Skeletal muscle tissue (tissue), 4 donors: ENCODE measurements around the gene HSPA1B. TPM values are rescaled to one million over a fixed set of nuclear protein-coding genes. Genes with fewer than 3 reads are reported as not detected.
A peak's percentile ranks its signal among the peaks of the same experiment; 100 is the strongest.
"Not testable (repeated sequence)": the region's sequence is repeated elsewhere in the genome, so short reads cannot be mapped to it uniquely, and the experiment has no call there.

Source experiments
- H3K27ac ChIP-seq: one replicate; pipeline ENCODE4 v1.7.0; 2013; ENCODE audit warnings: mild to moderate bottlenecking, low read depth, low read length, inconsistent platforms
- H3K27me3 ChIP-seq, 3 donors: one replicate each; pipeline ENCODE4 v1.7.0; 2013; ENCODE audit warnings: low read length in 3 of 3; ENCODE audit not compliant: control insufficient read depth in 3 of 3, insufficient read depth in 3 of 3
- H3K36me3 ChIP-seq, 3 donors: one replicate each; pipeline ENCODE4 v1.7.0; 2013; ENCODE audit warnings: low read length in 3 of 3; ENCODE audit not compliant: control insufficient read depth in 3 of 3, insufficient read depth in 3 of 3
- H3K4me1 ChIP-seq, 3 donors: one replicate each; pipeline ENCODE4 v1.7.0; 2013; ENCODE audit warnings: low read length in 3 of 3, mild to moderate bottlenecking in 3 of 3; ENCODE audit not compliant: control insufficient read depth in 3 of 3, insufficient read depth in 3 of 3
- H3K4me3 ChIP-seq, 3 donors: one replicate each; pipeline ENCODE4 v1.7.0; 2013; ENCODE audit warnings: low read length in 3 of 3
- H3K9ac ChIP-seq, 3 donors: one replicate each; pipeline ENCODE4 v1.7.0; 2013; ENCODE audit warnings: low read length in 3 of 3, mild to moderate bottlenecking in 3 of 3, moderate library complexity in 2 of 3, low read depth in 1 of 3
- H3K9me3 ChIP-seq, 3 donors: one replicate each; pipeline ENCODE4 v1.7.0; 2013; ENCODE audit warnings: low read length in 3 of 3; ENCODE audit not compliant: control insufficient read depth in 3 of 3
- total RNA-seq: library from RNA; depleted of rRNA; stranded (reverse); fragments of >200 nt; gene quantifications from one replicate; pipeline ENCODE4 v1.2.3, GENCODE V29; 2014
- donor health status: Osteomylitis.

HSPA1B gene
- total RNA-seq, 1 donor from 2014 or later = 117 TPM

- Histone ChIP-seq H3K9me3 (no peaks in the 10 kb centered on the region), H3K4me3 (no peak overlapping the region), H3K36me3 (peaks cover 35 to 50% (median 46%) of the 10 kb centered on the region in 3 donors), H3K9ac (no peak overlapping the region), H3K27me3 (no peaks in the 10 kb centered on the region), H3K27ac (no peak overlapping the region), H3K4me1 (peaks cover 0 to 3% (median 0%) of the 10 kb centered on the region in 3 donors)
Measured at GRCh38 chr6:31785475-31785874, 42.1 kb upstream of the HSPA1B start.

DNA sequence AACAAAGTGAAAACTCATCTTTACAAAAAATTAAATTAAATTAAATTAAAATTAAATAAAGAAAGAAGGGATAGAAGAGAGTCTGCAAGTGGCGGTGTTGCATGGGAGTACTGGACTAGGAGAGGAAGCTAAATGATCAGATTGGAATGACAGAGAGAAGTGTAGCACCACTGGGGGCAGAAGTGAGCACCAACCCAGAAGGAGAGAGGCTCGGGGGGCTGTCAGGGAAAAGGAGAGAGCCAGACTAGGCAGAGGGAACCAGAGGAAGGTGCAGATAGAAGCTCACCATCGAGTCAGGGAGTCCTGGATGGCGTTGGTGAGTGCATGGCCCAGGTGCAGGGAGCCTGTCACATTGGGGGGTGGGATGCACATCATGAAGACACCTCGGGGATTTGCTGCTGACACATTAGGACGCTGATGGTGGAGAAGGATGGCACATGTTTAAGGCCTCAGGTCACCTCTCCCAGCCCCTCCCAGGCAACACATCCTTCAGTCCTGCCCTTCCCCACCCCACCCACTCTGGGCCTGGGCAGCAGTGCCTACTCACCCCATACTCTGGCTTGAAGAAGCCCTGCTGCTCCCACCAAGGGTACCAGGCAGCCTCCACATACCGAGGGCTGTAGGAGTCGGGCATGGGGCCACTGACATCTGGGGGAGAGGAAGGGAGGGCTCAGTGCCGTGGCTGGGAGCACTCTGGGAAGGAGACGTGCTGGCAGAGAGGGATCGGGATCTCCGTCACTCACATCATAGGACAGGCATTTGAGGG, 36.0 kb upstream of the HSPA1B start:
- Histone ChIP-seq H3K9ac (no peak overlapping the region), H3K36me3 (peaks cover 13 to 20% (median 17%) of the 10 kb centered on the region in 3 donors)

DNA sequence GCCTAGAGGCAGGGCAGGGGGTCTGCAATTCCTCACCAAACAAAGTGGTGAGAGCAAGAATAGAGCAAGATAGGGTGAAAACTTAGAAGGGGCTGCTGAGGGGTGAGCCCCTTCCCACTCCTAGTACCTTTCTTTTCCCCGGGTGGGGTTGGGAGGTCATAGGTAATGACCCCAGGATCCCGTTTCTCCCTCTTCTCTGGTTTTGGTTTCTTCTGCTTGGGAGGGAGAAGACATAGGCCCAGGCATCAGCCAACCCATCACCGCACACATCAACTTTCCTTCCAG, 35.5 kb upstream of the HSPA1B start:
- no peak overlapping the region for H3K9ac ChIP-seq
- H3K36me3 ChIP-seq = peaks cover 15 to 20% (median 17%) of the 10 kb centered on the region in 3 donors
- H3K27ac ChIP-seq = no peak overlapping the region
- no peaks in the 10 kb centered on the region for H3K9me3 ChIP-seq
- no peak overlapping the region for H3K4me3 ChIP-seq
- H3K27me3 ChIP-seq = no peaks in the 10 kb centered on the region
- H3K4me1 ChIP-seq = peaks cover 14 to 21% (median 18%) of the 10 kb centered on the region in 3 donors

More for the DNA sequence above, 36.0 kb upstream of the HSPA1B start:
- H3K4me3 ChIP-seq = no peak overlapping the region
- H3K27ac ChIP-seq = no peak overlapping the region
- no peaks in the 10 kb centered on the region for H3K27me3 ChIP-seq
- H3K4me1 ChIP-seq = peaks cover 14 to 21% (median 18%) of the 10 kb centered on the region in 3 donors
- no peaks in the 10 kb centered on the region for H3K9me3 ChIP-seq

GRCh38 chr6:31792761-31793171, 34.8 kb upstream of the HSPA1B start:
- H3K4me3 ChIP-seq = no peak overlapping the region
- H3K27ac ChIP-seq = no peak overlapping the region
- no peaks in the 10 kb centered on the region for H3K27me3 ChIP-seq
- no peaks in the 10 kb centered on the region for H3K9me3 ChIP-seq
- peaks cover 16 to 21% (median 18%) of the 10 kb centered on the region in 3 donors for H3K4me1 ChIP-seq
- H3K36me3 ChIP-seq = peaks cover 18 to 20% (median 20%) of the 10 kb centered on the region in 3 donors
- H3K9ac ChIP-seq = no peak overlapping the region

GRCh38 chr6:31793927-31794245, 33.7 kb upstream of the HSPA1B start:
- Histone ChIP-seq H3K4me1 (peaks cover 17 to 23% (median 21%) of the 10 kb centered on the region in 3 donors), H3K36me3 (peaks cover 18 to 20% (median 20%) of the 10 kb centered on the region in 3 donors)
- H3K27ac ChIP-seq, H3K4me3 ChIP-seq, H3K27me3 ChIP-seq, H3K9ac ChIP-seq, H3K9me3 ChIP-seq: not testable (repeated sequence)

- H3K27me3 ChIP-seq = no peaks in the 10 kb centered on the region
- H3K9ac ChIP-seq = peak overlapping the region; percentile 98 to 99 (median 98)
- H3K4me3 ChIP-seq = peak overlapping the region; percentile 92 to 96 (median 94)
- H3K36me3 ChIP-seq = peaks cover 17 to 18% (median 18%) of the 10 kb centered on the region in 3 donors
- H3K9me3 ChIP-seq = no peaks in the 10 kb centered on the region
- H3K4me1 ChIP-seq = peaks cover 21 to 25% (median 23%) of the 10 kb centered on the region in 3 donors
- H3K27ac ChIP-seq = peak overlapping the region; percentile 97
Measured at GRCh38 chr6:31794294-31794865, 33.2 kb upstream of the HSPA1B start.

GRCh38 chr6:31794866-31795615, 32.5 kb upstream of the HSPA1B start:
- Histone ChIP-seq H3K9ac (peak overlapping the region; percentile 98 to 99 (median 98)), H3K27ac (peak overlapping the region; percentile 97), H3K9me3 (no peaks in the 10 kb centered on the region), H3K36me3 (peaks cover 15 to 18% (median 16%) of the 10 kb centered on the region in 3 donors), H3K4me3 (peak overlapping the region; percentile 92 to 96 (median 94)), H3K27me3 (no peaks in the 10 kb centered on the region), H3K4me1 (peaks cover 21 to 24% (median 23%) of the 10 kb centered on the region in 3 donors)

DNA sequence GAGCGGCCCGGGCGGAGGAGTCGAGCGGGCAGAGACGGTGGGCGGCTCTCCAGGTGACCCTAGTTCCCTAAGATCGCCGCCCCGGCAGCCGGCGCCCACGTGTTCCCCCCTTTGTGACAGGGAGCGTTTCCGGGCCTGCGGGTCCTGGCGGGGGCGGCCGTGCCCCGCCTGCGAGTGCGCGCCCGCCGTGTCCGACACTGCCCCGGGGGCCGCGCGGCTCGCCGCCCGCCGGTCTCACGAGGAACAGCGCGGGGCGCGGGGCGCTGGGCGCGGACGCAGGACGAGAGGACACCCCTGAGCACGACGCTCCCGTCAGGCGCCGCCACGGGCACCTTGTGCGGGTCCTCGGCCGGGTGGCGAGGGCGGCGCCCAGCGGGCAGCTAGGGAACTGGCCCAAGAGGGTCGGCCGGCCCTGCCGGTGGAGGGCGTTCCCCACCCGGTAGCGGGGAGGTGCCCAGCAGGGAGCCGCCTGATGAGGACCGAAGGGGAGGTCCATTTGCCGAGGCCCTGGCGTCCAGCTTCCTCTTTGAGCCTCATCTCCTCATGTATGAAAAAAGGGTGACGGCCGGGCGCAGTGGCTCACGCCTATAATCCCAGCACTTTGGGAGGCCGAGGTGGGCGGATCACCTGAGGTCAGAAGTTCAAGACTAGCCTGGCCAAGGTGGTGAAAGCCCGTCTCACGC, 31.8 kb upstream of the HSPA1B start, which contains the start of gene VARS1:
VARS1 (minus strand) TSS at position 137 of the 683 bp plus-strand sequence. CDS start 535 bp downstream, outside the sequence.
- no peaks in the 10 kb centered on the region for H3K9me3 ChIP-seq

DNA sequence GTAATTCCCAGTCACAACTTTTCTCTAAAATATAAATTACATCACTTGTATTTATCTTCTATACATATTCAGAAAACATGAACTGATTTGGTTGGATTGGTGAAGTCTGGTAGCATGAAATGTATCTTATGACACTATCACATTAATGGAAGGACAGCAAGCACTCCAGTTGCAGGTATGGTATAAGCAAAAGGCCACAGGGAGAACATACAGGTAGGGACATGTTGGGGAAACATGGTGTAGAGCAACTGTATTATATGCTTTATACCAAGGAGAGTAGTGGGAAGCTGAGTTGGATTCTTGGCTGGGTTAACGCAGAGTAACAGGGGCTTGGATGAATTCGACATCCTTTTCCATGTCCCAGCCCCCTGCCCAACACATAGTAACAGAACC, 30.5 kb upstream of the HSPA1B start:
- H3K9me3 ChIP-seq = no peaks in the 10 kb centered on the region
- peak overlapping the region; percentile 37 for H3K27ac ChIP-seq
- peaks cover 8 to 11% (median 9%) of the 10 kb centered on the region in 3 donors for H3K36me3 ChIP-seq
- no peak overlapping the region for H3K9ac ChIP-seq
- H3K4me3 ChIP-seq = no peak overlapping the region
- H3K27me3 ChIP-seq = no peaks in the 10 kb centered on the region
- peaks cover 21 to 24% (median 23%) of the 10 kb centered on the region in 3 donors for H3K4me1 ChIP-seq

More for the DNA sequence above, 31.8 kb upstream of the HSPA1B start, which contains the start of gene VARS1:
- peaks cover 15 to 18% (median 16%) of the 10 kb centered on the region in 3 donors for H3K36me3 ChIP-seq
- peak within 1 kb of the TSS; percentile 92 to 96 (median 94) for H3K4me3 ChIP-seq
- peak within 1 kb of the TSS; percentile 97 for H3K27ac ChIP-seq
- H3K27me3 ChIP-seq = no peaks in the 10 kb centered on the region
- H3K4me1 ChIP-seq = peaks cover 21 to 24% (median 23%) of the 10 kb centered on the region in 3 donors
- H3K9ac ChIP-seq = peak within 1 kb of the TSS; percentile 98 to 99 (median 98)
